ENCODE results near the gene CROCC2.
A peak's percentile ranks its signal among the peaks of the same experiment; 100 is the strongest.

Gene CROCC2

GRCh38 chr2:240921311-240921994, 15.3 kb downstream of the CROCC2 start:
- CTCF ChIA-PET, result interaction anchor here (0.6 kb wide), 1 partner anchor 14 kb away, joined by 3 read pairs; no protein-coding TSS in a partner anchor
- POLR2A ChIA-PET (ENCODE audit: low non-redundant PET), result no interaction called here
- TF ChIP-seq CTCF (conservative IDR thresholded peaks at IDR 0.05; ENCODE audit: low read depth), result no peak
- peak overlapping the region; percentile 95 for H3K27ac ChIP-seq
- DNase-seq (ENCODE audit: low spot score), result peak; percentile 78

- CTCF ChIA-PET, result no interaction called here
- H3K27ac ChIP-seq, result peak overlapping the region; percentile 95
- no peak for DNase-seq (ENCODE audit: low spot score)
- POLR2A ChIA-PET (ENCODE audit: low non-redundant PET), result no interaction called here
- TF ChIP-seq CTCF (conservative IDR thresholded peaks at IDR 0.05; ENCODE audit: low read depth), result no peak
These were observed 15.8 kb downstream of the CROCC2 start for GRCh38 chr2:240921995-240922244.

- DNase-seq (ENCODE audit: low spot score), result no peak
- H3K27ac ChIP-seq, result peak overlapping the region; percentile 95
- ChIA-PET CTCF (interaction anchor here (0.7 kb wide), 1 partner anchor 23 kb away, joined by 3 read pairs; no protein-coding TSS in a partner anchor), POLR2A (ENCODE audit: low non-redundant PET) (no interaction called here)
- no peak for TF ChIP-seq CTCF (conservative IDR thresholded peaks at IDR 0.05; ENCODE audit: low read depth)
These were observed 16.3 kb downstream of the CROCC2 start for GRCh38 chr2:240922245-240922981.

- ChIA-PET CTCF (interaction anchor here (0.7 kb wide), 1 partner anchor 24 kb away, joined by 3 read pairs; no protein-coding TSS in a partner anchor), POLR2A (ENCODE audit: low non-redundant PET) (no interaction called here)
- DNase-seq (ENCODE audit: low spot score), result no peak
- peak overlapping the region; percentile 95 for H3K27ac ChIP-seq
- no peak for TF ChIP-seq CTCF (conservative IDR thresholded peaks at IDR 0.05; ENCODE audit: low read depth)
These were observed 16.9 kb downstream of the CROCC2 start for GRCh38 chr2:240922982-240923537.

GRCh38 chr2:240925191-240925567, 19.0 kb downstream of the CROCC2 start:
- no peak for TF ChIP-seq CTCF (conservative IDR thresholded peaks at IDR 0.05; ENCODE audit: low read depth)
- CTCF ChIA-PET, result interaction anchor here (1.2 kb wide), 1 partner anchor 11 kb away, joined by 5 read pairs; no protein-coding TSS in a partner anchor
- no peak for DNase-seq (ENCODE audit: low spot score)
- POLR2A ChIA-PET (ENCODE audit: low non-redundant PET), result no interaction called here
- H3K27ac ChIP-seq, result no peak overlapping the region

GRCh38 chr2:240925568-240926515, 19.7 kb downstream of the CROCC2 start:
- POLR2A ChIA-PET (ENCODE audit: low non-redundant PET), result no interaction called here
- no peak overlapping the region for H3K27ac ChIP-seq
- TF ChIP-seq CTCF (conservative IDR thresholded peaks at IDR 0.05; ENCODE audit: low read depth), result no peak
- DNase-seq (ENCODE audit: low spot score), result no peak
- CTCF ChIA-PET, result interaction anchor here (0.5 to 1.2 kb wide), 2 partner anchors 12 to 1176 kb away, joined by 4 to 5 read pairs; no protein-coding TSS in a partner anchor

All from RWPE1 (cell line).